Ascending aorta (tissue), 2 donors: ENCODE data around the gene SFT2D2. TPM values are rescaled to one million over a fixed set of nuclear protein-coding genes. Genes with fewer than 3 reads are reported as not detected.

ENCODE experiments used
- DNase-seq, 2 donors: peaks; one replicate each; pipeline ENCODE4 v3.0.0-alpha.2; 2019; ENCODE audit warnings: low spot score in 2 of 2
- H3K27ac ChIP-seq, 2 donors: fragments of 200-600 bp; sonication (generic); one replicate each; pipeline ENCODE4 v1.5.1; 2016 to 2017; ENCODE audit warnings: mild to moderate bottlenecking in 1 of 2
- H3K27me3 ChIP-seq: fragments of 200-600 bp; sonication (generic); one replicate; pipeline ENCODE4 v1.5.1; 2017
- H3K36me3 ChIP-seq, 2 donors: fragments of 200-600 bp; sonication (generic); one replicate each; pipeline ENCODE4 v1.5.1; 2016
- H3K4me1 ChIP-seq, 2 donors: fragments of 200-600 bp; sonication (generic); one replicate each; pipeline ENCODE4 v1.5.1; 2016 to 2017; ENCODE audit warnings: mild to moderate bottlenecking in 1 of 2
- H3K4me3 ChIP-seq, 2 donors: fragments of 200-600 bp; sonication (generic); one replicate each; pipeline ENCODE4 v1.5.1; 2016 to 2017; ENCODE audit warnings: mild to moderate bottlenecking in 1 of 2
- H3K9me3 ChIP-seq, 2 donors: fragments of 200-600 bp; sonication (generic); one replicate each; pipeline ENCODE4 v1.5.1; 2016
- CTCF ChIP-seq, 3 experiments: fragments of 200-600 bp in 2 of 3; fragments of 450-650 bp in 1 of 3; sonication (generic) in 2 of 3; IDR thresholded peaks; one replicate each; pipeline ENCODE4 v1.5.1; 2016 to 2019; ENCODE audit warnings: antibody characterized with exemption in 3 of 3, mild to moderate bottlenecking in 1 of 3, moderate library complexity in 1 of 3
- intact Hi-C: fragments of 100-400 bp; cut with DNase I; formaldehyde crosslinking; loops from one replicate; pipeline ENCODE4 v1.15.1; 2023
- total RNA-seq: library from RNA; depleted of rRNA; stranded (reverse); fragments of >200 nt; gene quantifications from one replicate; pipeline ENCODE4 v1.1.0, GENCODE V29; 2016

Gene SFT2D2
- total RNA-seq, 1 donor from 2014 or later, result 40.1 TPM

- H3K27me3 ChIP-seq, result no peaks in the 10 kb centered on the region
- H3K4me1 ChIP-seq, result peaks cover 3 to 8% of the 10 kb centered on the region in 2 donors
- no peak for TF ChIP-seq CTCF (IDR thresholded peaks at IDR 0.05)
- intact Hi-C loops, result no loop called here
- H3K27ac ChIP-seq, result no peak overlapping the region
- H3K4me3 ChIP-seq, result no peak overlapping the region
- no peaks in the 10 kb centered on the region for H3K36me3 ChIP-seq
- H3K9me3 ChIP-seq, result no peaks in the 10 kb centered on the region
- DNase-seq, result no peak
Measured at GRCh38 chr1:168266644-168267186, 40.9 kb downstream of the SFT2D2 start.

GRCh38 chr1:168271636-168272035 is 45.8 kb downstream of the SFT2D2 start:
- Histone ChIP-seq H3K4me1 (no peaks in the 10 kb centered on the region), H3K27ac (no peak overlapping the region), H3K27me3 (no peaks in the 10 kb centered on the region), H3K9me3 (peaks cover 0 to under 1% of the 10 kb centered on the region in 2 donors), H3K36me3 (no peaks in the 10 kb centered on the region), H3K4me3 (no peak overlapping the region)
- no peak for TF ChIP-seq CTCF (IDR thresholded peaks at IDR 0.05)
- intact Hi-C loops, result no loop called here
- no peak for DNase-seq

GRCh38 chr1:168273575-168273974 is 47.8 kb downstream of the SFT2D2 start:
- no peaks in the 10 kb centered on the region for H3K36me3 ChIP-seq
- peaks cover 0 to 5% of the 10 kb centered on the region in 2 donors for H3K9me3 ChIP-seq
- no peaks in the 10 kb centered on the region for H3K4me1 ChIP-seq
- no peak for DNase-seq
- H3K27ac ChIP-seq, result no peak overlapping the region
- TF ChIP-seq CTCF (IDR thresholded peaks at IDR 0.05), result no peak
- intact Hi-C loops, result no loop called here
- no peak overlapping the region for H3K4me3 ChIP-seq
- H3K27me3 ChIP-seq, result no peaks in the 10 kb centered on the region

- Histone ChIP-seq H3K9me3 (peaks cover 0 to 5% of the 10 kb centered on the region in 2 donors), H3K27ac (no peak overlapping the region), H3K4me1 (no peaks in the 10 kb centered on the region), H3K4me3 (no peak overlapping the region), H3K36me3 (no peaks in the 10 kb centered on the region), H3K27me3 (no peaks in the 10 kb centered on the region)
- TF ChIP-seq CTCF (IDR thresholded peaks at IDR 0.05), result no peak
- no peak for DNase-seq
- intact Hi-C loops, result no loop called here
Measured at GRCh38 chr1:168279253-168279652, 53.4 kb downstream of the SFT2D2 start.

- peaks cover 0 to 5% of the 10 kb centered on the region in 2 donors for H3K9me3 ChIP-seq
Measured at GRCh38 chr1:168280296-168280927, 54.6 kb downstream of the SFT2D2 start, which contains the start of gene TBX19. Gene TBX19, plus strand, starts transcription at chr1:168280877. Its CDS starts 214 bp downstream, at chr1:168281091.

More at GRCh38 chr1:168280296-168280927, 54.6 kb downstream of the SFT2D2 start, which contains the start of gene TBX19:
- Histone ChIP-seq H3K4me1 (no peaks in the 10 kb centered on the region), H3K4me3 (no peak within 1 kb of the TSS), H3K27ac (no peak within 1 kb of the TSS), H3K27me3 (no peaks in the 10 kb centered on the region), H3K36me3 (no peaks in the 10 kb centered on the region)
- intact Hi-C loops, result no loop called here
- no peak for DNase-seq
- no peak for TF ChIP-seq CTCF (IDR thresholded peaks at IDR 0.05)
